ENCODE measurements around the gene DDX56.
A peak's percentile ranks its signal among the peaks of the same experiment; 100 is the strongest.
"Not testable (repeated sequence)": the region's sequence is repeated elsewhere in the genome, so short reads cannot be mapped to it uniquely, and the experiment has no call there.

Gene DDX56

GRCh38 chr7:44595934-44596635 lies 22.4 kb upstream of the DDX56 start:
- peak; percentile 40 to 48 for DNase-seq

DNA sequence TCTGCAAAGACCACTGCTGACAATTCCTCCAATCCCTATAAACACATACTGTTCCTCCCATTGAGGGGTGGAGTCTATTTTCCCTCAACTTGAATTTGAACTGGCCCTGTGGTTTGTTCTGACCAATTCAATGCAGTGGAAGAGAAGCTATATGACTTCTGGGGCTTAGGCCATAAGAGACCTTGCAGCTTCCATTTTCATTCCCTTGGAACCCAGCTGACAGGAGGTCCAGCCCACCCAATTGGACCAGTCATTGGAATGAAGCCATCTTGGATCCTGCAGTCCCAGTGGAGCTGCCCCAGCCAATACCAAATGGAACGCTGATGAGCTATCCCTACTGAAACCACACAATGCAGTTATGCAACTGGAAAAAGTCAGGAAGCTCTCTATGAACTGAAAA lies 17.2 kb upstream of the DDX56 start:
- no peak for DNase-seq

DNA sequence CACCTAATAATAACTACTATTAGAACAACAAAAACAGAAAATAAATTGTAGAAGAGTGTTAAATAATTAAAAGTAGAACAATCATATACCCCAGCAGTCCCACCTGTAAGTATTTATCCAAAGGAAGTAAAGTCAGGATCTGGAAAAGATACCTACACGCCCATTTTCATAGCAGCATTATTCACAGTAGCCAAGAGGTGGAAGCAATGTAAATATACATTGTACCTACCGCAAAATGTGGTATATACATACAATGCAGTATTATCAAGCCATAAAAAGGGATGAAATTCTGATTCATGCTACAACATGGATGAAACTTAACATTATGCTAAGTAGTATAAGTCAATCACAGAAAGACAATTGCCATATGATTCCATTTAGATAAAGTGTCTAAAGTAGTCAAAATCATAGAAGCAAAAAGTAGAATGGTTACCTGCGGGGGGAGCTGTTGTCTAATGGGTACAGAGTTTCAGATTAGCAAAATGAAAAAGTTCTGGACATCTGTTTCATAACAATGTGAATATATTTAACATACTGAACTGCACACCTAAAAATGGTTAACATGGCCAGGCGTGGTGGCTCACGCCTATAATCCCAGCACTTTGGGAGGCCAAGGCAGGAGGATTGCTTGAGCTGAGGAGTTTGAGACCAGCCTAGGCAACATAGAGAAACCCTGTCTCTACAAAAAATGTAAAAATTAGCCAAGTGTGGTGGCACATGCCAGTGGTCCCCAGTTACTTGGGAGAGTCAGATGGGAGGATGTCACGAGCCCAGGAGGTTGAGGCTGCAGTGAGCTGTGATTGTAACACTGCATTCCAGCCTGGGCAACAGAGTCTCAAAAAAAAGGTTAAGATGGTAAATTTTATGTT lies 14.4 kb upstream of the DDX56 start:
- peak; percentile 4 to 27 for DNase-seq

DNA sequence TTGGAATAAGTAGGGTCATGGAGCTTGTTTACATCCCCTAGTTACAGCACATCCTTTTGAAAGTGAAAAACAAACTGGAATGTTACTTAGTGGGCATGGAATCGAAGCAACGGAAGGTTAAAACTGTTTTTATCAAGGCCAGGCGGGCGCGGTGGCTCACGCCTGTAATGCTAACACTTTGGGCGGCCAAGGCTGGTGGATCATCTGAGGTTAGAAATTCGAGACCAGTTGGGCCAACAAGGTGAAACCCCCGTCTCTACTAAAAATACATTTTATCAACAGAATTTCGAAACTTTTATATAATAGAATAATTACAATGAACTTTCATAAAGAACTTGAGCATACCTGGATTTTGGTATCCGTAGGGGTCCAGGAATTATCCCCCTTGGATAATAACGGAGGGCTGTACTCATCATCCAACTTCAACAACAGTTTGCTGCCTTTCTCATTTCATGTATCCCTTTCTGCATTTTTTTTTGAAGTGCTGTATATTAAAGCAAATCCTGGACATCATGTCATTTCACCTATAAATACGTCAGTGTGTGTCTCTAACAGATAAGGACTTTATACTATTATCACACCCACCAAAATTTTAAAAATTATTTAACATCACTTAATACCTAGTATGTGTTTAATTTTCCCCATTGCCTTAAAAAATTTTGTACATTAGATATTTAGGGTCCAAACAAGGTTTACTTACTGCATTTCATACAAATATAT lies 9.6 kb upstream of the DDX56 start:
- DNase-seq = no peak

DNA sequence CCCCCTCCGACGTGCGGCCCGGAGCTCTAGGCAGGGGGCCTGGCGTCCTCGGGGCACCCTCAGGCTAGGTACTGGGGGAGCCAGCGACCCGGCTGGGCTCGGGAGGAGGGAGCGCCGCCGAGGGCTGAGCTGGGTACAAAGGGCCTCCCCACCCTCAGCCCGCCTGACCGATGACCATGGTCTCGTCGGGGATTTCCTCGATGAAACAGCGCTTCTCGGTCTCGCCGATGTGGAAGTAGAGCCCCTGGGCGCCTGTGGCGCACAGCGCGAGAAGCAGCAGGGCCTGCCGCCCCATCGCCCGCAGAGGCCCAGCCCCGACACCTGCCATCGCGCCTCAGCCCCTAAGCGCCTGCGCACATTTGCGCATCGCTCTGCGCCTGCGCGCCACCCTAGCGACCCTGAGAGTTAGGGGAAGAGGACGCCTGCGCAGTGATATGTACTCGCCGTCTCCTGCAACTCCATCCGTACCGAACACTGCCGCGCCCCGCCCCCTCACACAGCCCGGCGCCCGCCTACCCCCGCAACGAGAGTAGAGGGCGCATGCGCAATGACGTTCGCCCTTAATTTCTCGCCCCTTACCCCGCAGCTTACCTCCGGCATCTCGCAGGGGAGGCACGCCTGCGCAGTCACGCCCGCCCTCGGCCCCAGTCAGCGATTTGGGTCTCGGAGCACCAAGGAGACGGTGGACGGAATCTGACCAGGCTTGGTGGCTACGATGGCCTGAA lies 8.3 kb upstream of the DDX56 start, which contains the start of gene TMED4:
TSS of gene TMED4 (minus strand) at position 353 of the 725 bp plus-strand sequence. CDS start at position 328, 25 bp downstream.
- peak; percentile 97 to 98 for DNase-seq

- DNase-seq = peak; percentile 17 to 24
These were observed 7.5 kb upstream of the DDX56 start for GRCh38 chr7:44580945-44581878.

- no peak for DNase-seq
These were observed 2.5 kb upstream of the DDX56 start for GRCh38 chr7:44576228-44576627.

DNA sequence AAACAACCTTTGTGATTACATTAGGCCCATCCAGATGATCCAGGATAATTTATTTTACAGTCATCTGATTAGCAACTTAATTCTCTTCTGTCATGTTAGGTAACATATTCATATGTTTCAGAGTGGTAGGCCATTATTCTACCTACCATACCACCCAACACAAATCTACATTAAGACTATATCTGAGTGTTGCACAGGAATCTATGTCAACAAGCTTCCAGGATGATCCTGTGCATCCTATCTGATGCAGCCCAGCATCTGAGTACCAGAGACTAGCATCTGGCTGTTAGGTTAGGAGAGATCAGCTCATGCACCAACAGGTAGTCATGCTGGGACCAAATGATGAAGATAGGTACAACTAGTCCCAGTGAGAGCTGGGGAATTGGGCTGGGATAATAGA lies 1.3 kb upstream of the DDX56 start:
- no peak for DNase-seq

- no peak for DNase-seq
These were observed 672 bp upstream of the DDX56 start for GRCh38 chr7:44574287-44574872.

- no peak for DNase-seq
These were observed 937 bp downstream of the DDX56 start for GRCh38 chr7:44572771-44573170.

DNA sequence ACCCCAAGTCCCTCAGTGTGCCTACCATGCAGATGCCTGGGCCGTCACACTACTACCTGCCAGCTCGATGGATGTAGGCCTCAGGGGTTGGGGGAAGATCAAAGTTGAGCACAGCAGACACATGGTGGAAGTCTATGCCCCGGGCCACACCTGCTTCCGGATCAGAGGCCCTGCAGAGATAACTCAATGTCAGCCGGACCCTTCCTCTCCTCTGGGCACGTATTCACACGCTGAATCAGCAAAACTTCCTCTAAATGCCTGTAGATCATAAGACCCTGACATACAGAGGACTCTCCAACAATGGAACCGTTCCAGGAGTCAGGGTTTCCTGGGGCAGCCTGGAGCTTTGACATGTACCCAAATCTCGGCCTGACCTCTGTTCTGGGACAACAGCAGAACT lies 3.7 kb downstream of the DDX56 start:
- DNase-seq = no peak

- DNase-seq = no peak
These were observed 4.7 kb downstream of the DDX56 start for GRCh38 chr7:44568771-44569560.

- no peak for DNase-seq
These were observed 5.8 kb downstream of the DDX56 start for GRCh38 chr7:44567884-44568283.

DNA sequence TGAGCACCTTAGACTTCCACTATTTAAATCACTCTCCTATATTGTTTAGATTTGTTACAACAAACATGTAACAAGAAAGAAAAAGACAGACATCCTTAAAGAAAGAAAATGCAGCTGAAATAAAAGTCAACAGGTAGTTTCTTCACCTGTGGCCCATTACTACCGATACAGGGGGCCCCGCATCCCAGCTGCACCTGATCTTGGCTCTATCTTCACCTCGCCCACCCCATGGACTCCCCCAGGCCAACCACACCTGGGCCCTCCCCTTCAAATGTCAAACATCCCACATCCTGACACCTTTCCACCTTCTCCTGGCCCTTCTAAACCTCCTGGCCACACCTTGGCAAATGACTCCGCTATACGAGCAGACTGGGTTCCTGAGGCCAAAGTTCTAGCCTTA lies 7.0 kb downstream of the DDX56 start:
- no peak for DNase-seq

DNA sequence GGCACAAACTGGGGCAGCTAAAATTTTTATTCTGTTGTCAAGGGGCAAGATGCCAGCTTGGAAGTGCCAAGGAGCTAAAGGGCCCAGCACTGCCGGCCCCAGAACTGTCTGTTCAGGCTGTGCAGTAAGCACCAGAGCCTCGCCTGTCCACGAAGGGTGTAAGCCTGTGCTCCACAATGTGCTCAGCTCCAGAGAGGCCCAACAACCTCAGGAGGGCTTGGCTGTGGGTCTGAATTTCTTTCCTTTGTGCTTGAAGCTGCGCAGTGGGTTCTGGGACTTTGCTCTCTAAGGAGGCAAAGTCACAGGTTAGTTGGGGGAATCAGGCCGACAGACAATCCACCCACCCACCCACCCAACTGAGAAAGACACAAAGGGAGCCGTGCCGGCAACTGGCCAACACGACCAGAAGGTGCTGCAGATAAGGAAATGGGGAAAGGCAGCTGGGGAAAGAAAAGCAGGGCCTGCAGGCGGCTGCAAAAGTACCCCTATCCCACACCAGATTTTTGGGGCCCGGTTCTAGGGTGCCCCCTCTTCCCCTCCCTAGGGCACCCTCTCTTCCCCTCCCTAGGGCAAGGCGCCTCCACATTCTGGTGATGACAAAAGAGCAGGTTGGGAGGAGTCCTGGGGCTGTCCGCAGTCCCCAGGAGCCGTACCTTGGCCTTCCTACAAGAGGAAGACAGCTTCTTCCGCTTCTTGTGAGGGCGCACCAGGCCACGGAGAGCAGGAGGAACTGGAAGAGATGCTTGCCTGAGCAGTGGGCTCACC lies 7.7 kb downstream of the DDX56 start:
- DNase-seq = no peak

GRCh38 chr7:44565097-44565794 lies 8.5 kb downstream of the DDX56 start:
- no peak for DNase-seq

DNA sequence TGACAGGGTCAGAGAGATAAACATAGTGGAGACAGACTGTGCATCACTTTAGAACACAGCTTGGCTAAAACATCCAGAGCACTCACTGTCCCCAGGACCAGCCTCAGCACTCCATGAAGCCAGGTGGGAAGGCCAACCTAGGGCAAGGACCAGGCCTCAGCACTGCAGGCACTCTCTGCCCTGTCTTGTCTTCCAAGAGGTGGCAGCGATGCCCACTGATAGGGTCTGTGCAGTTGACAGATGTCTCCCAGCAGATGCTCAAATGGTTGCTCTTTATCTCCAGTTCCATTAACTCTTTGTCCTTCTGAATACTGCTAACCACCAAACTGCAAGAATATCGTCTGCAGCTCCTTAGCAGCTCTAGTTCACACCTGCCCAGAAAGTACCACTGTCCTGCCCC lies 9.1 kb downstream of the DDX56 start:
- DNase-seq = no peak

- no peak for DNase-seq
These were observed 10.5 kb downstream of the DDX56 start for GRCh38 chr7:44563171-44563679.

GRCh38 chr7:44562622-44562962 lies 11.1 kb downstream of the DDX56 start:
- DNase-seq = not testable (repeated sequence)
